Fibroblast of upper back skin (primary cell): ENCODE results near the gene MRPS12.
A peak's percentile ranks its signal among the peaks of the same experiment; 100 is the strongest.
"Not testable (repeated sequence)": the region's sequence is repeated elsewhere in the genome, so short reads cannot be mapped to it uniquely, and the experiment has no call there.

Source experiments
- DNase-seq: peaks from one replicate; pipeline ENCODE4 v3.0.0-alpha.2; 2013

MRPS12 gene

GRCh38 chr19:38930776-38931520 lies at the start of gene MRPS12:
TSS of gene MRPS12 (plus strand) at chr19:38930944. CDS start at chr19:38931295, 351 bp downstream.
- peak; percentile 99 for DNase-seq

- no peak for DNase-seq
Measured at GRCh38 chr19:38883286-38883685, 47.5 kb upstream of the MRPS12 start.

- DNase-seq = not testable (repeated sequence)
Measured at GRCh38 chr19:38884691-38885090, 46.1 kb upstream of the MRPS12 start.

- no peak for DNase-seq
Measured at GRCh38 chr19:38888876-38889275, 41.9 kb upstream of the MRPS12 start.

- DNase-seq = no peak
Measured at GRCh38 chr19:38889803-38890202, 40.9 kb upstream of the MRPS12 start.

GRCh38 chr19:38890686-38891085 lies 40.1 kb upstream of the MRPS12 start:
- no peak for DNase-seq

GRCh38 chr19:38891771-38892170 lies 39.0 kb upstream of the MRPS12 start:
- DNase-seq = no peak

- DNase-seq = no peak
Measured at GRCh38 chr19:38892841-38893240, 37.9 kb upstream of the MRPS12 start.

- DNase-seq = no peak
Measured at GRCh38 chr19:38893341-38893771, 37.4 kb upstream of the MRPS12 start.

- DNase-seq = no peak
Measured at GRCh38 chr19:38894968-38895367, 35.8 kb upstream of the MRPS12 start.

- no peak for DNase-seq
Measured at GRCh38 chr19:38898788-38899446, 31.8 kb upstream of the MRPS12 start.

GRCh38 chr19:38899447-38900201 lies 31.1 kb upstream of the MRPS12 start, which contains the start of the genes NFKBIB and SIRT2:
TSS of gene NFKBIB (plus strand) at chr19:38899969. CDS start at chr19:38900033, 64 bp downstream.
TSS of gene SIRT2 (minus strand) at chr19:38899618. CDS start at chr19:38899521, 97 bp downstream.
- peak; percentile 100 for DNase-seq

- no peak for DNase-seq
Measured at GRCh38 chr19:38900202-38900629, 30.5 kb upstream of the MRPS12 start.

- no peak for DNase-seq
Measured at GRCh38 chr19:38900743-38901190, 30.0 kb upstream of the MRPS12 start.

GRCh38 chr19:38901683-38902082 lies 29.1 kb upstream of the MRPS12 start:
- no peak for DNase-seq

GRCh38 chr19:38904581-38905539 lies 25.9 kb upstream of the MRPS12 start:
- no peak for DNase-seq

GRCh38 chr19:38905620-38906019 lies 25.1 kb upstream of the MRPS12 start:
- no peak for DNase-seq

- no peak for DNase-seq
Measured at GRCh38 chr19:38907227-38907626, 23.5 kb upstream of the MRPS12 start.

GRCh38 chr19:38907670-38908069 lies 23.1 kb upstream of the MRPS12 start:
- DNase-seq = no peak

GRCh38 chr19:38908911-38909310 lies 21.8 kb upstream of the MRPS12 start:
- no peak for DNase-seq

- DNase-seq = no peak
Measured at GRCh38 chr19:38910488-38910887, 20.3 kb upstream of the MRPS12 start.

GRCh38 chr19:38911388-38912001 lies 19.2 kb upstream of the MRPS12 start:
- no peak for DNase-seq
